Heart right ventricle (tissue), 16 donors: ENCODE results near the gene ZBTB49. TPM values are rescaled to one million over a fixed set of nuclear protein-coding genes. Genes with fewer than 3 reads are reported as not detected.

ENCODE experiments used
- ATAC-seq, 8 donors: fragments of 200-7000 bp; cut with Tn5 transposase; one replicate each; pipeline ENCODE4 v1.9.1; 2020; ENCODE audit warnings: mild to moderate bottlenecking in 8 of 8, moderate library complexity in 8 of 8, moderate number of reproducible peaks in 1 of 8
- DNase-seq, 2 donors: peaks; one replicate each; pipeline ENCODE4 v3.0.0-alpha.2; 2020
- H3K27ac ChIP-seq, 10 donors: fragments of 200-600 bp; sonication (generic) in 2 of 10; one replicate each; pipeline versions ENCODE4 v1.5.0 to v1.8.0; 2020 to 2022; ENCODE audit warnings: mild to moderate bottlenecking in 3 of 10
- H3K27me3 ChIP-seq, 7 donors: fragments of 200-600 bp; one replicate each; pipeline ENCODE4 v1.8.0; 2021 to 2022; ENCODE audit warnings: mild to moderate bottlenecking in 2 of 7
- H3K36me3 ChIP-seq, 9 donors: fragments of 200-600 bp; sonication (generic) in 1 of 9; one replicate each; pipeline versions ENCODE4 v1.5.0 to v1.8.0; 2020 to 2022; ENCODE audit warnings: mild to moderate bottlenecking in 2 of 9
- H3K4me1 ChIP-seq, 9 donors: fragments of 200-600 bp; sonication (generic) in 1 of 9; one replicate each; pipeline versions ENCODE4 v1.5.0 to v1.8.0; 2020 to 2022; ENCODE audit warnings: mild to moderate bottlenecking in 4 of 9
- H3K4me3 ChIP-seq, 10 donors: fragments of 200-600 bp; sonication (generic) in 2 of 10; one replicate each; pipeline versions ENCODE4 v1.5.0 to v1.8.0; 2020 to 2022; ENCODE audit warnings: mild to moderate bottlenecking in 7 of 10, moderate library complexity in 2 of 10
- H3K9me3 ChIP-seq, 11 donors: fragments of 200-600 bp in 10 of 11; sonication (generic) in 2 of 11; one replicate each; pipeline versions ENCODE4 v1.5.0 to v1.8.0; 2013 to 2022; ENCODE audit warnings: mild to moderate bottlenecking in 2 of 11, control low read depth in 1 of 11, moderate library complexity in 1 of 11
- CTCF ChIP-seq, 9 donors: fragments of 200-600 bp; sonication (generic) in 2 of 9; IDR thresholded peaks; one replicate each; pipeline versions ENCODE4 v1.5.0 to v1.8.0; 2021 to 2022; ENCODE audit warnings: antibody characterized with exemption in 9 of 9, mild to moderate bottlenecking in 5 of 9, moderate library complexity in 1 of 9
- WGBS, 2 donors: extraction: QIAGEN DNeasy Blood & Tissue Kit; methylation state at CpG; one replicate each; pipeline ENCODE4 v1.1.7; 2013; ENCODE audit warnings: inconsistent platforms in 1 of 2; 5-methylcytosine and 5-hydroxymethylcytosine counted together
- intact Hi-C, 10 donors: fragments of 100-400 bp; cut with DNase I; formaldehyde crosslinking; loops; one replicate each; pipeline versions ENCODE4 v1.11.1 to v1.14.2; 2022
- polyA plus RNA-seq, 2 donors: library from polyadenylated mRNA; stranded (reverse); fragments of 200-250 nt; gene quantifications; one replicate each; pipeline ENCODE4 v1.2.3, GENCODE V29; 2013
- total RNA-seq, 10 donors: library from RNA; stranded (reverse); fragmentation: NEBNext Ultra II Directional in 3 of 10; extraction: Animal tissue kit (Norgen Biotek cat#: 25700) in 3 of 10; gene quantifications; one replicate each; pipeline versions ENCODE4 v1.2.1 to v1.2.4, GENCODE V29; 2021 to 2023
- donor health status: Arrhythmogenic right ventricular cardiomyopathy.
- donor health status: ischemic (EF 13 %, LVEDD 7.1; RV severe dilation, severe dysfunction).
- donor health status: healthy with polysubstance abuse.
- donor health status: DM: no; HTN: yes; CAD: no.
- donor health status: DM: no; HTN: no; CAD: no.
- donor health status: ischemic (EF 25% LVEDD 6.9; RV normal size, moderate dysfunction).
- donor health status: ischemic (EF 25% LVEDD 5.7; RV mildly dilated, moderate dysfunction).
- donor health status: healthy.
- donor health status: DM: yes; HTN: yes; CAD: no.
- donor health status: Ischemic cardiomyopathy.
- donor health status: ischemic (EF 35%, LVEDD 5.7; RV mildly dilated, moderate dysfunction).
- donor health status: nonischemic (EF 11% LVEDD 7.7; RV severe dilation, severe dysfunction).
- donor health status: DM: yes; HTN: yes; CAD: no.
- donor health status: PGD.
- donor health status: ischemic (EF 29% LVEDD 5.4; RV normal size, mild dysfunction).
- donor health status: nonischemic (EF 23%, LVEDD 6.1; RV moderate dilation, normal function).

The ZBTB49 gene
- total and polyA plus RNA-seq, 12 donors: 2.1 to 6.0 (median 4.3) TPM

GRCh38 chr4:4327652-4328121 is 37.6 kb downstream of the ZBTB49 start:
- intact Hi-C loops: no loop called here
- peak; percentile 13 to 57 for DNase-seq
- peak in 8 of 9 donors; percentile 14 to 51 (median 40) for TF ChIP-seq CTCF (IDR thresholded peaks at IDR 0.05)

DNA sequence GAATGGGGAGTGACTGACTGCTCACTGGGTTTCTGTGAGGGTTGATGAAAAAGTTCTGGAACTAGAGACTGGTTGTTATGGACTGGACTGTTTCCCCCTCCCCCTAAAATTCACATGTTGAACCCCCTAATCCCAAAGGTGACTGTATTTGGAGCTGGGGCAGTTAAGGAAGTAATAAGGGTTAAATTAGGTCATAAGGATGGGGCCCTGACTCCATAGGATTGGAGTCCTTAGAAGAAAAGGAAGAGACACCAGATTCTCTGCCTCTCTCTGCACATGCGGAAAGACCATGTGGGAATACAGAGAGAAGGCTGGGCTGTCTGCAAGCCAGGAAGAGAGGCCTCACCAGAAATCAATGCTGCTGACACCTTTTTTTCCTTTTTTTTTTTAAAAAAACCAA is 38.2 kb downstream of the ZBTB49 start:
- Histone ChIP-seq H3K27me3 (no peaks in the 10 kb centered on the region), H3K4me1 (peaks cover 0 to 17% (median 10%) of the 10 kb centered on the region in 9 donors), H3K27ac (no peak overlapping the region), H3K4me3 (no peak overlapping the region), H3K9me3 (peaks cover 0 to 10% (median 0%) of the 10 kb centered on the region in 11 donors), H3K36me3 (peaks cover 0 to 2% (median 0%) of the 10 kb centered on the region in 9 donors)
- WGBS, 2 donors: 94 to 100% methylated on average over 1 of the region's 1 CpG
- no peak for TF ChIP-seq CTCF (IDR thresholded peaks at IDR 0.05)
- intact Hi-C loops: no loop called here
- no peak for ATAC-seq
- no peak for DNase-seq

More at GRCh38 chr4:4327652-4328121, 37.6 kb downstream of the ZBTB49 start:
- H3K4me1 ChIP-seq: peaks cover 0 to 14% (median 10%) of the 10 kb centered on the region in 9 donors
- H3K9me3 ChIP-seq: peaks cover 0 to 10% (median 0%) of the 10 kb centered on the region in 11 donors
- WGBS, 2 donors: 23 to 32% methylated on average over 22 of the region's 22 CpGs
- H3K4me3 ChIP-seq: peak overlapping the region in 1 of 10 donors; percentile 19
- no peaks in the 10 kb centered on the region for H3K27me3 ChIP-seq
- peak overlapping the region in 1 of 10 donors; percentile 36 for H3K27ac ChIP-seq
- peaks cover 0 to 5% (median 0%) of the 10 kb centered on the region in 9 donors for H3K36me3 ChIP-seq
- ATAC-seq: peak; percentile 48 to 87 (median 68)

DNA sequence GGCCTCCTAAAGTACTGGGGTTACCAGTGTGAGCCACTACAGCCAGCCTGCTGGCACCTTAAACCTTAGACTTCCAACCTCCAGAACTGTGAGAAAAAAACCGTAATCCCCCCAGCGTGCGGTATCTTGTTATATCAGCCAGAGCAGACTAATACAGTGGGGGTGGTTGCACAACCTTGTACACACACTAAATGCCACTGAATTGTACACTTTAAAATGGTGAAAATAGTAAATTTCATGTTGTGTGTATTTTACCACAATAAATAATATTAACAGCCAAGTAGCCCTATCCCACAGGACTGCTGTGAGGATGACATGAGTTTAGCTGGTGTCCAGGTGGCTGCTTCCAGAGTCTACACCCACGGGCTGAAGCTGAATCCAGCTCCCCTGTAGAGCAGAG is 38.8 kb downstream of the ZBTB49 start:
- Histone ChIP-seq H3K27me3 (no peaks in the 10 kb centered on the region), H3K4me1 (peaks cover 0 to 17% (median 9%) of the 10 kb centered on the region in 9 donors), H3K36me3 (no peaks in the 10 kb centered on the region), H3K27ac (no peak overlapping the region), H3K9me3 (peaks cover 0 to 10% (median 0%) of the 10 kb centered on the region in 11 donors), H3K4me3 (no peak overlapping the region)
- ATAC-seq (no peak), DNase-seq (no peak)
- intact Hi-C loops: no loop called here
- no peak for TF ChIP-seq CTCF (IDR thresholded peaks at IDR 0.05)
- 90 to 93% methylated on average over 4 of the region's 4 CpGs for WGBS, 2 donors

DNA sequence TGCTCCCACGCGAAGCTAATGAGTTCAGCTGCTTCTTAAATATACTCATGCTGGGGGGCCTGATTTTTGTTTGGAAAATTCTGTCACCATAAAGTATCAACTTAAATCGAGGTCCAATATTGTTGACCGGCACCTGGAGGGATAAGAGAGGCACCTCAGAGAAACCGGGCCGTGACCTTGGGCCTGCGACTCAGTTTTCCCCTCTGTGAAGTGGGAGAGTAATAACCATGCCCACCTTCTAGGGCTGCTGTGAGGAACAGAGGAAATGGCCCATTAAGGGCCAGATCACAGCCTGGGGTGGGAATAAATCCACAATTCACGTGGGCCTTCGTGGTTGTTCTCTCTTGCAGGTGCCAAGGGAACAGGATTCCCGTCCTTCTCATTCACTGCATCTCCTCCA is 39.4 kb downstream of the ZBTB49 start:
- no peak for TF ChIP-seq CTCF (IDR thresholded peaks at IDR 0.05)
- no peak for ATAC-seq
- 96 to 97% methylated on average over 10 of the region's 10 CpGs for WGBS, 2 donors

More for the DNA sequence above, 39.4 kb downstream of the ZBTB49 start:
- Histone ChIP-seq H3K27ac (no peak overlapping the region), H3K9me3 (peaks cover 0 to 10% (median 0%) of the 10 kb centered on the region in 11 donors), H3K27me3 (no peaks in the 10 kb centered on the region), H3K4me1 (peaks cover 0 to 10% (median 2%) of the 10 kb centered on the region in 9 donors), H3K4me3 (no peak overlapping the region), H3K36me3 (no peaks in the 10 kb centered on the region)
- DNase-seq: no peak
- intact Hi-C loops: no loop called here
